NCI-H2081 (cell line): ENCODE results near the gene ANKRD11.
"Not testable (repeated sequence)": the region's sequence is repeated elsewhere in the genome, so short reads cannot be mapped to it uniquely, and the experiment has no call there.

Source experiments
- DNase-seq, 2 experiments: peaks; one replicate each; lab custom pipeline; 2025; lab: John Stamatoyannopoulos, UW

ANKRD11 gene

GRCh38 chr16:89280546-89281188, 209.7 kb downstream of the ANKRD11 start:
- no peak for DNase-seq

DNA sequence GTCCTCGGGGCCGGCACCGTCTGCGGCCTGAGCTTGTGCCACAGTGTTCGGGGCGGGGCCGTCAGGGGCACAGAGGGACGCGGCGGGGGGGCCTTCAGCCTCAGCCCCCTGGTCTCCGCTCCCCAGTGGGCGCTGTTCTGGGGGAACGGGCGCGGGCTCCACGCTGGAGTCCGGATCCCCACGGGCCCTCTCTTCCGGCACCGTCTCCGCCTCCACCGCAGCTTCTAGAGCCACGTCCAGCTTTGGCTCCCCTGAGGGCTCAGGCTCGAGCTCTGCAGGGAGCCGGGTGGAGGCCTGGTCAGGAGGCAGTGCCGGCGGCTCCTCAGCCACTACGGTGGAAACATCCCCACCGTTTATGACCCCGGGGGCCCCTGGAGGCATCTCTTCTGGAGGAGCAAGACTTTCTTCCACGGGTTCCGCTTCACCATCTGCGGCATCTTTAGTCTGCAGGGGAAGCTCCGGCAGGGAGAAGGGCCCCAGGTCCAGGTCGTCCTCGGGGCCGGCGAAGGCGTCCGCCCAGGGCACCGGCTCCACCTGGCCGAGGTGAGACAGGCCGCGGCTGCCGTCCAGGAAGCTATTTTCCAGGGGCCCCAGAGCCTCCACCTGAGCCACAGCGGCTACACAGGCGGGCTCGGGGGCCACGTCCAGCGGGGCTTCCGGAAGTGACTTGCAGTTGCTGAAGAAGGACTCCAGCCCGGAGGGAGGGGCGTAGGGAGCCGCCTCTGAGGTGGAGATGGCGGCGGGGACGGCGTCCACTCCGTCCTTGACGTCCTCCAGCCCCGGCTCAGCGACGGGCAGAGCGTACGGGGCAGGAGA, 210.5 kb downstream of the ANKRD11 start:
- DNase-seq: no peak

DNA sequence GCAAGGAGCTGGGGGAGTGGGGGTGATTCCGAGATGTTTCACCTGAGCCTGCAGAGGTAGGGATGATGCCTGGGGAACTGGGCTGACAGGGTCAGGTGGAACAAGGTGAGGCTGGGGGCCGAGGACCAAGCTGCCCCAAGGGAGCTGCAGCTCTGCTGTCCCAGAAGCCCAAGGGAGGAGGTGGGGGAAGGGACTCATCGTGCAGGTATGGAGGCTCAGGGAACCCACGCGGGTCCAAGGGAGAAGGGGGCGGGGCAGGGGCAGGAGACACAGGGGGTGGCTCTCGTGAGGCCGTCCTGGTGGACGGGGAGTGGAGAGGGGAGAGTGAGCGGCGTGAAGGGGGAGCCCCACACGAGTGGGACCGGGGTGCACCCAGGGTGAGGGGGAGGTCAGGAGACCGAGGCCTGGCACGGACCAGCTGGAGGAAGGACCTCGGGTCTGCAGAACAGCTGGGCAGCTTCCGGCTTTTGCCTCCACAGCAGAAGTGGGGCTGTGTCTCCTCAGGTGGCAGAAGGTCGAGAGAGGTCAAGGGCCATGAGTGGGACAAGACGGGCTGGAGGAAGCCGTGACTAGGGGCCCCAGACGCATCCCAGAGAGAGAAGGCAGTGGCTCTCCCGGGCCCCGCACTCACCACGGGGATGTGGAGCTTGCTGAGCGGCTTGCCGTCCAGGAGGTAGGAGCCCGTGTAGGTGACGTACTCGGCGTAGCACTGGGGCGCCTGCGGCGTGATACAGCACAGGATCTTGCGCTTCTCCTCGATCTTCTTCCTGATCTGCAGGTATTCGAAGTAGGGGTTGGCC, 211.7 kb downstream of the ANKRD11 start:
- no peak for DNase-seq

GRCh38 chr16:89277641-89278341, 212.6 kb downstream of the ANKRD11 start:
- no peak for DNase-seq

GRCh38 chr16:89277049-89277448, 213.3 kb downstream of the ANKRD11 start:
- DNase-seq: no peak

- DNase-seq: no peak
These were observed 214.3 kb downstream of the ANKRD11 start for GRCh38 chr16:89275837-89276720.

- no peak for DNase-seq
These were observed 215.1 kb downstream of the ANKRD11 start for GRCh38 chr16:89275284-89275584.

DNA sequence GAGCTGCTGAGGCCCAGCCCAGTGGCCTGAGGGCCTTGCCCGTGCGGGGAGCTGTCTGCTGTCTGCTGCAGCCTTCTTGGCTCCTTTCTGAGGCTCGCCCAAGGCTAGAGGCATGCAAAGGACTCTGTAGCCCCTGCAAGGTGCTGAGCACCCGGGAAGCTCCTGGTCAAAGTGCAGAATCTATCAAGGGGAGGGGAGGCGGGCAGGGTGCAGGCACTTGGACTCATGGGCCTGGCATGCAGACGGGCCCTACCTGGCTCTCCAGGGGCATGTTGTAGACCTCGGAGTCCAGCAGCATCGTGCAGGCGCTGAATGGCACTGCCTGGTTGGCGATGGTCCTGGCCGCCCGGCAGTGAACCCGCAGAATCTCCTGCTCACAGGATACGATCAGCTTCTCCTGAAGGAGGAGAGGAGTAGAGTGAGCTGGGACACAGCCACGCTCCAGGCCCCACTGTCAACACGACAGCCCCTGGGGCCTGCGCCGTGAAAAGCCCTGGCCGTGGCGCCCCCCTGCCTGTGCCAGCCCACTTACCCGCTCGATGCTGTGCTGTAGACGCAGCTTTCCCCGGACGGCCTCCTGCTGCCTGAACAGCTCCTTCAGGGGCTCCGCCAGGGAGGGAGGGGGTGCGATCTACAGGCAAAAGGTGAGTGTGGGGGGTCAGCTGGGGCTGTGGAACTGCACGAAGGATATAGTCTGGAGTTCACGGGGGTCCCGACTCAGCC, 215.6 kb downstream of the ANKRD11 start:
- DNase-seq: no peak

- no peak for DNase-seq
These were observed 216.5 kb downstream of the ANKRD11 start for GRCh38 chr16:89273741-89274472.

DNA sequence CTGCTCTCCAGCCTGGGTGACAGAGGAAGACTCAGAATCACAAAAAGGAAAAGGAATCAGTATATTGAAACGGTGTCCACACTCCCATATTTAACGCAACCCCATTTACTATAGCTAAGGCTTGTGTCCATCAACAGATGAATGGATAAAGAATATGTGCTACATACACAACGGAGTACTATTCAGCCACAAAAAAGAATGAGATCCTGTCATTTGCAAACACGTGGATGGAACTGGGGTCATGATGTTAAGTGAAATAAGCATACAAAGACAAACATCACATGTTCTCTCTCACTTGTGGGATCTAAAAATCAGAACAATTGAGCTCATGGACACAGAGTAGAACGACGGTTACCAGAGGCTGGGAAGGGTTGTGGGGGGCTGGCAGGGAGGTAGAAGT, 217.7 kb downstream of the ANKRD11 start:
- DNase-seq: no peak

GRCh38 chr16:89270666-89271345, 219.6 kb downstream of the ANKRD11 start:
- no peak for DNase-seq

DNA sequence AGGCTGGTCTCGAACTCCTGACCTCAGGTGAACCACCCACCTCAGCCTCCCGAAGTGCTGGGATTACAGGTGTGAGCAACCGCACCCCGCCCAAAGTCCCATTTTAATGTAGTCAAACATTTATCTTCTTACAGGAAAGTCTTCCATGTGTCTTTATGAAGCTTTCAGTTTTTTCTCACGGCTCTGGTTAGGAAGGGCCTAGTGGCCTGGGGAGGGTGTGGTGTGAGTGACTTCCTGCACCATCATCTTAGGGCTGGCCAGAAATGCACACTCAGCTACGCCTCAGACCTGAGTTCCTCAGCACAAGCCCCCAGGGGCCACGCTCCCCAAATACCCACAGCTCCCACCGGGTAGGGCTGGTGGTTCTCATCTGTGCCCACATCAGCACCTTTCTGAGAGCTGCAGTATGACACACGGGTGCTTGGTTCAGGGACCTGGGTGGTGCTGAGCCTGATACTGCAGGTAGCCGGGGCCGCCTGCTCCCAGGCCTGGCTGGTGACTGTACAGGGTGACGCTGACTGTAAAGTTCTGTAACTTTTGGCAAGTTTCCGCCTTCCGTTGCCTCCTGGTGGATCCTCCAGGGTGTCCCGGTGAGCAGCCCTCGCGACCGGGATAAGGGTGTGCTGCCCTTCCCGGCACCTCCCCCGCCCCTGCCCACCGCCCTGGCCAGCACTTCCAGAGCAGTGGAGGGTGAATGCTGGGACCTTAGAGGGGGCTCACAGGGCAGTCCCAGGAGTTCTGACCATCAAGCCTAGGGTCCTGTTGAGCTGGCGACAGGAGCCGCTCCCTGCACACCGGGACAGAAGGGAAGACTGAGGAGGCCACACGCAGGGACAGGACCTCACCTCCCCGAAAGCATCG, 220.3 kb downstream of the ANKRD11 start:
- DNase-seq: no peak

DNA sequence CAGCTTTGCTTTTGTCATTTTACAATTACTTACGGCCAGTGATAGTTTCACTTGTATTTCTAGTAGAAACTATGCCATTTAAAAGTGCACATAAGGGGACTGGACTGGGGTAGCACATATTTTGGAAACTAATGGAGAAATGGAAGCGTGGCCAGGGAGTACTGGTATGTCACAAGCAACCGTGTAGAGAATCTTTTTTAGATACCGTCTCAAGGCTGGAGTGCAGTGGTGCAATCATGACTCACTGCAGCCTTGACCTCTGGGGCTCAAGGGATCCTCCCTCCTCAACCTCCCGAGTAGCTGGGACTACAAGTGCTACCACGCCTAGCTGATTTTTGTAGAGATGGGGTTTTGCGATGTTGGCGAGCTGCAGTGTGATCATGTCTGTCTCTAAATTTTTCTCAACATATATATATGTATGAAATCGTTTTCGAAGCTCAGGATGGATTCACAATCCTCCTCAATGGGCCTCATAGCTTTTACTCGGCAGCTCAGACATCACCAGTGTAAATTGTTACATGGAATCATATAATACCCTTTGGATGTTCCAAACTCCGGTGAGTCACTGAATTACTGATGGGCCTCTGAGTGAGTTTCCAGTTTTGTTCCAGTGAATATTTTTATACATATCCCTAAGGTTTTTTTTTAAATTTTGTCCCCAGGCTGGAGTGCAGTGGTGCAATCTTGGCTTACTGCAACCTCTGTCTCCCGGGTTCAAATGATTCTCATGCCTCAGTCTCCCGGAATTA, 221.2 kb downstream of the ANKRD11 start:
- no peak for DNase-seq

GRCh38 chr16:89268585-89268984, 221.8 kb downstream of the ANKRD11 start:
- no peak for DNase-seq

DNA sequence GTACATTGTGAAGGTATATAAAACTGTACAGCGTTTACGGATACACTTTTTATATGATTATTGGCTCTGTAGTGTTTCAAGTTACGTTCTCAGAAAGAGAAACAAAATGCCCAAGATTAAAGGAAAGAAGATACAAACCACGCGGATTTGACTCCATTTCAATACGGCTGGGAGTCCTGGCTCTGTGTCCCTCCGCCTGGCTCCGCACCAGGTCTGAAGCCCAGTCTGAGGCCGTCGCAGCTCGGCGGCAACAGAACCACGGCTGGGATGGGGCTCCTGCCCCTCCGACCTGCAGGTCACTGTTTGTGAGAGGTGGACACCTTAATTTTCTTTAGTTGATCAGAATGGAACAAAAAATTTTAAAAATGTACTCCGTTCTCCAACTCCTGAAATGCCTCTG, 222.6 kb downstream of the ANKRD11 start:
- not testable (repeated sequence) for DNase-seq

DNA sequence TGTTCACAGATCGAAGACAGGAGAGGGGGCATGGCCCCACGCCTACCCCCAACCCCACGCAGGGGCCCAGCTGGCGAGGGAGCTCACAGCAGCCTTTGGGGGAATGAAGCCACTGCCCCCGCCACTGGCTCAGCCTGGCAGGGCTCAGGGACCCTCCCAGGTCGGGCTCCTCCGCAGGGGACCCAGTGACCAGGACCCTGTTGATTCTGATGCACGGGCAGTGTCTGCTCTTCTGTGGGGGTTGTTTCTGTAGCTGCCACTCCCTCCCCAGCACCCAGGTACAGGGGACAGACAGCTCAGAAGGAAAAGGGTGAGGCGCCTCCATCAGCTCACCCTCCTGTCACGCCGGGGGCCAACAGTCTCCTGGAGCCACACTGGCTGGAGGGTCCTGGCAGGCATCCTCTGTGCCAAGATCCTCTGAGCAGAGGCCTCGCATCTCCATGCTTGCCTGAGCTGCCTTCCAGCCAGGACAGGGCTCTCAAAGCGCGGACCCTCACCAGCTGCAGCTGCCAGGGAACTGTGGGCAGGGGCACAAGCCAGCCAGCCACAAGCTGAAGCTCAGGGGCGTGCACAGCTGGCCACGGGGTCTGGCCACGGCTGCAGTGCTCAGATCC, 223.7 kb downstream of the ANKRD11 start:
- no peak for DNase-seq

GRCh38 chr16:89265647-89266046, 224.7 kb downstream of the ANKRD11 start:
- no peak for DNase-seq
